Smooth muscle cell (in vitro differentiated cells): ENCODE results near the gene RAB30. TPM values are rescaled to one million over a fixed set of nuclear protein-coding genes. Genes with fewer than 3 reads are reported as not detected.

Experiments used
- DNase-seq: peaks from one replicate; lab custom pipeline; 2025; ENCODE audit not compliant: unreplicated experiment; lab: John Stamatoyannopoulos, UW
- H2AFZ ChIP-seq: fragments of 200-600 bp; sonication (generic); 2 replicates; pipeline ENCODE4 v1.6.0; 2016; ENCODE audit warnings: antibody characterized with exemption, low read depth, mild to moderate bottlenecking
- H3F3A ChIP-seq: fragments of 200-600 bp; sonication (generic); 2 replicates; pipeline ENCODE4 v1.6.0; 2017; ENCODE audit warnings: antibody characterized with exemption, low read depth
- H3K27ac ChIP-seq: fragments of 200-600 bp; sonication (generic); 2 replicates; pipeline ENCODE4 v1.5.1; 2016; ENCODE audit warnings: low read depth, mild to moderate bottlenecking
- H3K27me3 ChIP-seq: fragments of 200-600 bp; sonication (generic); 2 replicates; pipeline ENCODE4 v1.6.1; 2016; ENCODE audit warnings: low read depth, mild to moderate bottlenecking
- H3K36me3 ChIP-seq: fragments of 200-600 bp; sonication (generic); 2 replicates; pipeline ENCODE4 v1.5.1; 2016; ENCODE audit warnings: low read depth
- H3K4me1 ChIP-seq: fragments of 200-600 bp; sonication (generic); 2 replicates; pipeline ENCODE4 v1.5.1; 2016; ENCODE audit warnings: low read depth
- H3K4me2 ChIP-seq: fragments of 200-600 bp; sonication (generic); 2 replicates; pipeline ENCODE4 v1.6.0; 2016; ENCODE audit warnings: mild to moderate bottlenecking
- H3K4me3 ChIP-seq: fragments of 200-600 bp; sonication (generic); 2 replicates; pipeline ENCODE4 v1.5.1; 2016; ENCODE audit warnings: mild to moderate bottlenecking
- H3K79me2 ChIP-seq: fragments of 200-600 bp; sonication (generic); 2 replicates; pipeline ENCODE4 v1.6.0; 2016; ENCODE audit warnings: low read depth, mild to moderate bottlenecking
- H3K9ac ChIP-seq: fragments of 200-600 bp; sonication (generic); 2 replicates; pipeline ENCODE4 v1.6.0; 2016; ENCODE audit warnings: low read depth
- H3K9me3 ChIP-seq: fragments of 200-600 bp; sonication (generic); replicated peaks from 2 replicates; pipeline ENCODE4 v1.5.1; 2016; ENCODE audit warnings: low read depth
- H4K20me1 ChIP-seq: fragments of 200-600 bp; sonication (generic); 2 replicates; pipeline ENCODE4 v1.6.0; 2016; ENCODE audit warnings: low read depth
- CTCF ChIP-seq: fragments of 200-600 bp; sonication (generic); IDR thresholded peaks from 2 replicates; pipeline ENCODE4 v1.5.1; 2017; ENCODE audit warnings: borderline replicate concordance, mild to moderate bottlenecking, antibody characterized with exemption; ENCODE audit not compliant: insufficient read depth, poor library complexity, severe bottlenecking
- WGBS: methylation state at CpG from one replicate; pipeline ENCODE4 v1.1.7; 2016; ENCODE audit warnings: low lambda C conversion rate; 5-methylcytosine and 5-hydroxymethylcytosine counted together
- polyA plus RNA-seq: library from polyadenylated mRNA; unstranded; fragments of >200 nt; fragmentation: Nextera tagmentation; extraction: Ambion mirVana; gene quantifications from 2 replicates; pipeline ENCODE4 v1.2.1, GENCODE V29; 2016
- total RNA-seq: library from RNA; depleted of rRNA; stranded (reverse); fragments of >200 nt; gene quantifications from 2 replicates; pipeline ENCODE4 v1.2.3, GENCODE V29; 2014

The RAB30 gene
- total and polyA plus RNA-seq, 2 experiments from 2014 or later = 11.2 to 19.6 TPM

- H3K4me2 ChIP-seq = peak overlapping the region; percentile 64
- H3K4me3 ChIP-seq = no peak overlapping the region
- H3K79me2 ChIP-seq = peaks cover 50% of the 10 kb centered on the region
- no peak for DNase-seq
- 38% methylated on average over 2 of the region's 2 CpGs for WGBS
- H3K27me3 ChIP-seq = no peaks in the 10 kb centered on the region
- H2AFZ ChIP-seq = no peak overlapping the region
- H4K20me1 ChIP-seq = peaks cover 49% of the 10 kb centered on the region
- peak overlapping the region; percentile 54 for H3K27ac ChIP-seq
- H3K36me3 ChIP-seq = no peaks in the 10 kb centered on the region
- H3K4me1 ChIP-seq = peaks cover 18% of the 10 kb centered on the region
- no peak for TF ChIP-seq CTCF
- H3K9me3 ChIP-seq = no peaks in the 10 kb centered on the region
- H3K9ac ChIP-seq = no peak overlapping the region
- H3F3A ChIP-seq = peaks cover 8% of the 10 kb centered on the region
Observed at GRCh38 chr11:83008581-83008923, 63.1 kb downstream of the RAB30 start.

GRCh38 chr11:83007909-83008580 is 63.7 kb downstream of the RAB30 start:
- Histone ChIP-seq H3K4me2 (peak overlapping the region; percentile 64), H3K27me3 (no peaks in the 10 kb centered on the region), H2AFZ (no peak overlapping the region), H3K4me1 (peaks cover 18% of the 10 kb centered on the region), H3K4me3 (no peak overlapping the region), H3K27ac (peak overlapping the region; percentile 54), H3K36me3 (no peaks in the 10 kb centered on the region), H4K20me1 (peaks cover 44% of the 10 kb centered on the region), H3K9me3 (no peaks in the 10 kb centered on the region), H3F3A (peaks cover 8% of the 10 kb centered on the region), H3K9ac (no peak overlapping the region), H3K79me2 (peaks cover 50% of the 10 kb centered on the region)
- no peak for TF ChIP-seq CTCF
- no peak for DNase-seq
- WGBS = 10% methylated on average over 6 of the region's 6 CpGs

- DNase-seq = no peak
- Histone ChIP-seq H3K9ac (no peak overlapping the region), H3K27me3 (no peaks in the 10 kb centered on the region), H3K4me3 (no peak overlapping the region), H3K79me2 (peaks cover 54% of the 10 kb centered on the region), H4K20me1 (peaks cover 38% of the 10 kb centered on the region), H3F3A (peaks cover 13% of the 10 kb centered on the region), H2AFZ (no peak overlapping the region), H3K27ac (no peak overlapping the region), H3K4me2 (peak overlapping the region; percentile 64), H3K4me1 (peaks cover 18% of the 10 kb centered on the region), H3K9me3 (no peaks in the 10 kb centered on the region), H3K36me3 (no peaks in the 10 kb centered on the region)
- 85% methylated on average over 5 of the region's 5 CpGs for WGBS
- TF ChIP-seq CTCF = no peak
Observed at GRCh38 chr11:83007477-83007876, 64.2 kb downstream of the RAB30 start.

GRCh38 chr11:83006877-83007330 is 64.8 kb downstream of the RAB30 start:
- H3K27ac ChIP-seq = no peak overlapping the region
- no peaks in the 10 kb centered on the region for H3K36me3 ChIP-seq
- H3K79me2 ChIP-seq = peaks cover 54% of the 10 kb centered on the region
- H3F3A ChIP-seq = peaks cover 13% of the 10 kb centered on the region
- H3K9ac ChIP-seq = no peak overlapping the region
- peaks cover 33% of the 10 kb centered on the region for H4K20me1 ChIP-seq
- no peaks in the 10 kb centered on the region for H3K27me3 ChIP-seq
- TF ChIP-seq CTCF = no peak
- H2AFZ ChIP-seq = no peak overlapping the region
- 97% methylated on average over 1 of the region's 1 CpG for WGBS
- H3K4me3 ChIP-seq = no peak overlapping the region
- H3K4me2 ChIP-seq = no peak overlapping the region
- DNase-seq = no peak
- peaks cover 14% of the 10 kb centered on the region for H3K4me1 ChIP-seq
- H3K9me3 ChIP-seq = no peaks in the 10 kb centered on the region
